GM21447 (cell line): Measurements from ENCODE around the gene CACNA1F.

Source experiments
- ATAC-seq: cut with Tn5 transposase; IDR thresholded peaks from one replicate; pipeline ENCODE4 v1.9.1; 2021; ENCODE audit not compliant: unreplicated experiment

The CACNA1F gene

GRCh38 chrX:49231333-49232000 lies 1.7 kb downstream of the CACNA1F start:
- no peak for ATAC-seq

- peak; percentile 57 for ATAC-seq
Observed at GRCh38 chrX:49230500-49231232, 2.5 kb downstream of the CACNA1F start.

- ATAC-seq, result no peak
Observed at GRCh38 chrX:49228185-49228584, 5.0 kb downstream of the CACNA1F start.

- ATAC-seq, result no peak
Observed at GRCh38 chrX:49227726-49228125, 5.4 kb downstream of the CACNA1F start.

GRCh38 chrX:49226946-49227345 lies 6.2 kb downstream of the CACNA1F start:
- ATAC-seq, result no peak

GRCh38 chrX:49225858-49226257 lies 7.3 kb downstream of the CACNA1F start:
- no peak for ATAC-seq

- ATAC-seq, result no peak
Observed at GRCh38 chrX:49221868-49222267, 11.3 kb downstream of the CACNA1F start.

GRCh38 chrX:49220100-49220499 lies 13.0 kb downstream of the CACNA1F start:
- ATAC-seq, result no peak

GRCh38 chrX:49214996-49215526 lies 18.1 kb downstream of the CACNA1F start:
- no peak for ATAC-seq

GRCh38 chrX:49214416-49214815 lies 18.7 kb downstream of the CACNA1F start:
- ATAC-seq, result no peak

GRCh38 chrX:49212861-49213260 lies 20.3 kb downstream of the CACNA1F start:
- ATAC-seq, result no peak

- ATAC-seq, result no peak
Observed at GRCh38 chrX:49212209-49212608, 20.9 kb downstream of the CACNA1F start.

GRCh38 chrX:49211074-49211473 lies 22.1 kb downstream of the CACNA1F start:
- no peak for ATAC-seq

GRCh38 chrX:49210406-49210805 lies 22.7 kb downstream of the CACNA1F start:
- no peak for ATAC-seq

- ATAC-seq, result no peak
Observed at GRCh38 chrX:49209434-49210251, 23.5 kb downstream of the CACNA1F start.

- no peak for ATAC-seq
Observed at GRCh38 chrX:49208399-49208798, 24.7 kb downstream of the CACNA1F start.

- ATAC-seq, result no peak
Observed at GRCh38 chrX:49206543-49206942, 26.6 kb downstream of the CACNA1F start.

- no peak for ATAC-seq
Observed at GRCh38 chrX:49205443-49205842, 27.7 kb downstream of the CACNA1F start.

GRCh38 chrX:49204709-49205108 lies 28.4 kb downstream of the CACNA1F start:
- ATAC-seq, result no peak

GRCh38 chrX:49204017-49204416 lies 29.1 kb downstream of the CACNA1F start:
- ATAC-seq, result no peak

- ATAC-seq, result no peak
Observed at GRCh38 chrX:49203536-49203935, 29.6 kb downstream of the CACNA1F start.

GRCh38 chrX:49202022-49202421 lies 31.1 kb downstream of the CACNA1F start:
- no peak for ATAC-seq
